ENCODE measurements around the gene ARHGAP42. TPM values are rescaled to one million over a fixed set of nuclear protein-coding genes. Genes with fewer than 3 reads are reported as not detected.

ARHGAP42 gene
- total and polyA plus RNA-seq, 2 of the 13 experiments (the other 11 are each of a cell fraction or from before 2014, with no cell fraction given) = 2.5 to 4.3 TPM

DNA sequence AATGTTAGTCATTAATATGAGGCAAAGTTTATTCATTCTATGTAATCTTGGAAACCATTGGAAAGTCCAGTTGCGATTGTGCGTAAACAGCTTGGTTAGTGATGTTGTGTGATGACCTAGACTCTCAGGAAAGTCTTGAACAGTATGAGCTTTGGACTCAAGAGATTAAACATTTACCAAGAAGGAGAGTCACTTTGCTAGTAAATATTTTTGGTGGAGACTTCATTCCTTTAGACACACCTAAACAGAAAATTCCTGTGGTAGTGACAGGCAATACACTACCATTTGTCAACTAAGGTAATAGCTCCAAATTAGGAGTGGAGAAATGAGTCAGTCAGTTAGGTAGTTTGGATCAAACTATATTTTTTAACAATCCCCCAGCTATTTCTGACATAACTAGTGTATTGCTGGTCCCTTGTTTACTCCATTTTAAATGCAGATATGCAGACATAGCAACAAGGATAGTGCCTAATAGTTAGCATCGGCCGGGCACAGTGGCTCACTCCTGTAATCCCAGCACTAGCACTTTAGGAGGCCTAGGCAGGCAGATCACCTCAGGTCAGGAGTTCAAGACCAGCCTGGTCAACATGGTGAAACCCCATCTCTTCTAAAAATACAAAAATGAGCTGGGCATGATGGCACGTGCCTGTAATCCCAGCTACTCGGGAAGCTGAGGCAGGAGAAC, 89.3 kb downstream of the ARHGAP42 start (continued):
- TF ChIP-seq AHDC1 (CRISPR knock-in tag; IDR thresholded peaks at IDR 0.05; ENCODE audit: borderline replicate concordance) (peak; percentile 32; the same call in 1 of the 2 replicates), ARID5B (CRISPR knock-in tag; IDR thresholded peaks at IDR 0.05) (peak; percentile 62), HNF4A (CRISPR knock-in tag; IDR thresholded peaks at IDR 0.05) (peak; percentile 75), ZNF619 (CRISPR knock-in tag; IDR thresholded peaks at IDR 0.05) (no peak), ASH2L (IDR thresholded peaks at IDR 0.05; ENCODE audit: insufficient read length, low read depth, low read length) (peak; percentile 25)
- TF ChIP-seq, protein P1, sequence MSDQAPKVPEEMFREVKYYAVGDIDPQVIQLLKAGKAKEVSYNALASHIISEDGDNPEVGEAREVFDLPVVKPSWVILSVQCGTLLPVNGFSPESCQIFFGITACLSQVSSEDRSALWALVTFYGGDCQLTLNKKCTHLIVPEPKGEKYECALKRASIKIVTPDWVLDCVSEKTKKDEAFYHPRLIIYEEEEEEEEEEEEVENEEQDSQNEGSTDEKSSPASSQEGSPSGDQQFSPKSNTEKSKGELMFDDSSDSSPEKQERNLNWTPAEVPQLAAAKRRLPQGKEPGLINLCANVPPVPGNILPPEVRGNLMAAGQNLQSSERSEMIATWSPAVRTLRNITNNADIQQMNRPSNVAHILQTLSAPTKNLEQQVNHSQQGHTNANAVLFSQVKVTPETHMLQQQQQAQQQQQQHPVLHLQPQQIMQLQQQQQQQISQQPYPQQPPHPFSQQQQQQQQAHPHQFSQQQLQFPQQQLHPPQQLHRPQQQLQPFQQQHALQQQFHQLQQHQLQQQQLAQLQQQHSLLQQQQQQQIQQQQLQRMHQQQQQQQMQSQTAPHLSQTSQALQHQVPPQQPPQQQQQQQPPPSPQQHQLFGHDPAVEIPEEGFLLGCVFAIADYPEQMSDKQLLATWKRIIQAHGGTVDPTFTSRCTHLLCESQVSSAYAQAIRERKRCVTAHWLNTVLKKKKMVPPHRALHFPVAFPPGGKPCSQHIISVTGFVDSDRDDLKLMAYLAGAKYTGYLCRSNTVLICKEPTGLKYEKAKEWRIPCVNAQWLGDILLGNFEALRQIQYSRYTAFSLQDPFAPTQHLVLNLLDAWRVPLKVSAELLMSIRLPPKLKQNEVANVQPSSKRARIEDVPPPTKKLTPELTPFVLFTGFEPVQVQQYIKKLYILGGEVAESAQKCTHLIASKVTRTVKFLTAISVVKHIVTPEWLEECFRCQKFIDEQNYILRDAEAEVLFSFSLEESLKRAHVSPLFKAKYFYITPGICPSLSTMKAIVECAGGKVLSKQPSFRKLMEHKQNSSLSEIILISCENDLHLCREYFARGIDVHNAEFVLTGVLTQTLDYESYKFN (CRISPR knock-in tag; conservative IDR thresholded peaks at IDR 0.05) = peak; percentile 72
- TF ChIP-seq, protein P2, sequence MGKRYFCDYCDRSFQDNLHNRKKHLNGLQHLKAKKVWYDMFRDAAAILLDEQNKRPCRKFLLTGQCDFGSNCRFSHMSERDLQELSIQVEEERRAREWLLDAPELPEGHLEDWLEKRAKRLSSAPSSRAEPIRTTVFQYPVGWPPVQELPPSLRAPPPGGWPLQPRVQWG (CRISPR knock-in tag; IDR thresholded peaks at IDR 0.05; ENCODE audit: borderline replicate concordance, low read depth) = no peak
- TF ChIP-seq, protein P3, sequence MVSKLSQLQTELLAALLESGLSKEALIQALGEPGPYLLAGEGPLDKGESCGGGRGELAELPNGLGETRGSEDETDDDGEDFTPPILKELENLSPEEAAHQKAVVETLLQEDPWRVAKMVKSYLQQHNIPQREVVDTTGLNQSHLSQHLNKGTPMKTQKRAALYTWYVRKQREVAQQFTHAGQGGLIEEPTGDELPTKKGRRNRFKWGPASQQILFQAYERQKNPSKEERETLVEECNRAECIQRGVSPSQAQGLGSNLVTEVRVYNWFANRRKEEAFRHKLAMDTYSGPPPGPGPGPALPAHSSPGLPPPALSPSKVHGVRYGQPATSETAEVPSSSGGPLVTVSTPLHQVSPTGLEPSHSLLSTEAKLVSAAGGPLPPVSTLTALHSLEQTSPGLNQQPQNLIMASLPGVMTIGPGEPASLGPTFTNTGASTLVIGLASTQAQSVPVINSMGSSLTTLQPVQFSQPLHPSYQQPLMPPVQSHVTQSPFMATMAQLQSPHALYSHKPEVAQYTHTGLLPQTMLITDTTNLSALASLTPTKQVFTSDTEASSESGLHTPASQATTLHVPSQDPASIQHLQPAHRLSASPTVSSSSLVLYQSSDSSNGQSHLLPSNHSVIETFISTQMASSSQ (IDR thresholded peaks at IDR 0.05; ENCODE audit: low read depth) = peak; percentile 78
- TF ChIP-seq, protein P3 (CRISPR knock-in tag; IDR thresholded peaks at IDR 0.05; ENCODE audit: borderline replicate concordance) = peak; percentile 32; the same call in 1 of the 2 replicates

Data from HepG2 (cell line).